Measurements from ENCODE around the gene PRPF6. TPM values are rescaled to one million over a fixed set of nuclear protein-coding genes. Genes with fewer than 3 reads are reported as not detected.

The PRPF6 gene
- polyA plus RNA-seq, 1 donor from 2014 or later: 91.9 TPM

- Histone ChIP-seq H3K27me3 (ENCODE audit: insufficient read depth, low read depth, low read length) (peaks cover 90% of the 10 kb centered on the region), H3K79me2 (replicated peaks; ENCODE audit: insufficient read depth, low read length) (no peaks in the 10 kb centered on the region), H3K4me2 (ENCODE audit: low read length) (no peak overlapping the region), H3F3A (ENCODE audit: insufficient read depth, low read length, poor library complexity, severe bottlenecking) (no peaks in the 10 kb centered on the region), H2AFZ (ENCODE audit: low read depth, low read length) (no peak overlapping the region), H3K9me3 (ENCODE audit: low read length) (no peaks in the 10 kb centered on the region), H4K20me1 (ENCODE audit: insufficient read depth) (no peaks in the 10 kb centered on the region), H3K27ac (ENCODE audit: low read length) (no peak overlapping the region), H3K36me3 (ENCODE audit: insufficient read depth, low read length) (no peaks in the 10 kb centered on the region), H3K9ac (ENCODE audit: low read length) (no peak overlapping the region), H3K4me3 (ENCODE audit: low read length) (no peak overlapping the region), H3K9me2 (ENCODE audit: insufficient read depth, low read length) (no peaks in the 10 kb centered on the region)
- TF ChIP-seq TAF1 (IDR thresholded peaks at IDR 0.05; ENCODE audit: low read depth) (no peak), EP300 (conservative IDR thresholded peaks at IDR 0.05; ENCODE audit: poor library complexity, severe bottlenecking) (no peak)
Measured at GRCh38 chr20:64045346-64046011, 64.5 kb downstream of the PRPF6 start.

- Histone ChIP-seq H2AFZ (ENCODE audit: low read depth, low read length) (no peak overlapping the region), H3K27me3 (ENCODE audit: insufficient read depth, low read depth, low read length) (peaks cover 90% of the 10 kb centered on the region), H3K27ac (ENCODE audit: low read length) (no peak overlapping the region), H3K9ac (ENCODE audit: low read length) (no peak overlapping the region), H3K9me3 (ENCODE audit: low read length) (no peaks in the 10 kb centered on the region), H3F3A (ENCODE audit: insufficient read depth, low read length, poor library complexity, severe bottlenecking) (no peaks in the 10 kb centered on the region), H3K4me3 (ENCODE audit: low read length) (no peak overlapping the region), H3K4me2 (ENCODE audit: low read length) (no peak overlapping the region), H3K9me2 (ENCODE audit: insufficient read depth, low read length) (no peaks in the 10 kb centered on the region), H3K79me2 (replicated peaks; ENCODE audit: insufficient read depth, low read length) (no peaks in the 10 kb centered on the region), H3K36me3 (ENCODE audit: insufficient read depth, low read length) (no peaks in the 10 kb centered on the region), H4K20me1 (ENCODE audit: insufficient read depth) (no peaks in the 10 kb centered on the region)
- TF ChIP-seq SMC3 (conservative IDR thresholded peaks at IDR 0.05; ENCODE audit: poor library complexity): no peak
- no peak for TF ChIP-seq REST (IDR thresholded peaks at IDR 0.05; ENCODE audit: borderline replicate concordance)
- no peak for TF ChIP-seq POLR2AphosphoS5 (IDR thresholded peaks at IDR 0.05)
- no peak for TF ChIP-seq EZH2 (IDR thresholded peaks at IDR 0.05; ENCODE audit: borderline replicate concordance, insufficient read depth, low read length, poor library complexity, severe bottlenecking)
- no peak for TF ChIP-seq RAD21 (conservative IDR thresholded peaks at IDR 0.05)
Measured at GRCh38 chr20:64047046-64047389, 66.1 kb downstream of the PRPF6 start.

- Histone ChIP-seq H3K27ac (ENCODE audit: low read length) (no peak overlapping the region), H3F3A (ENCODE audit: insufficient read depth, low read length, poor library complexity, severe bottlenecking) (no peaks in the 10 kb centered on the region), H2AFZ (ENCODE audit: low read depth, low read length) (no peak overlapping the region), H3K79me2 (replicated peaks; ENCODE audit: insufficient read depth, low read length) (no peaks in the 10 kb centered on the region), H3K9me3 (ENCODE audit: low read length) (no peaks in the 10 kb centered on the region), H4K20me1 (ENCODE audit: insufficient read depth) (no peaks in the 10 kb centered on the region), H3K9ac (ENCODE audit: low read length) (no peak overlapping the region), H3K36me3 (ENCODE audit: insufficient read depth, low read length) (no peaks in the 10 kb centered on the region), H3K4me2 (ENCODE audit: low read length) (no peak overlapping the region), H3K4me3 (ENCODE audit: low read length) (peak overlapping the region; percentile 28), H3K27me3 (ENCODE audit: insufficient read depth, low read depth, low read length) (peaks cover 88% of the 10 kb centered on the region), H3K9me2 (ENCODE audit: insufficient read depth, low read length) (no peaks in the 10 kb centered on the region)
- TF ChIP-seq SMC3 (conservative IDR thresholded peaks at IDR 0.05; ENCODE audit: poor library complexity) (no peak), EZH2 (IDR thresholded peaks at IDR 0.05; ENCODE audit: borderline replicate concordance, insufficient read depth, low read length, poor library complexity, severe bottlenecking) (peak; percentile 37)
Measured at GRCh38 chr20:64047968-64048401, 67.1 kb downstream of the PRPF6 start.
